ENCODE measurements around the gene GLYR1. TPM values are rescaled to one million over a fixed set of nuclear protein-coding genes. Genes with fewer than 3 reads are reported as not detected.

GLYR1 gene
- total RNA-seq, 1 experiment from 2014 or later = 67.3 TPM

GRCh38 chr16:4795181-4795827 lies 51.8 kb downstream of the GLYR1 start, which contains the start of gene SMIM22:
TSS of gene SMIM22 (plus strand) at chr16:4795369. CDS start at chr16:4795735, 366 bp downstream.
- POLR2A ChIA-PET = interaction anchor here (0.5 kb wide), 1 partner anchor 241 kb away, joined by 3 read pairs; no protein-coding TSS in a partner anchor
- Mint-ChIP-seq H3K27me3 (ENCODE audit: insufficient read depth, unreplicated experiment) (no peaks in the 10 kb centered on the region), H3K9me3 (ENCODE audit: unreplicated experiment) (no peaks in the 10 kb centered on the region), H3K4me3 (ENCODE audit: unreplicated experiment) (no peak within 1 kb of the TSS), H3K36me3 (ENCODE audit: insufficient read depth, unreplicated experiment) (no peaks in the 10 kb centered on the region), H3K27ac (ENCODE audit: low read depth, unreplicated experiment) (no peak within 1 kb of the TSS), H3K4me1 (ENCODE audit: insufficient read depth, unreplicated experiment) (peaks cover under 1% of the 10 kb centered on the region)
- no peak for DNase-seq (ENCODE audit: unreplicated experiment)
- TF ChIP-seq CTCF (IDR thresholded peaks at IDR 0.05; ENCODE audit: unreplicated experiment) = no peak
- CTCF ChIA-PET = no interaction called here
- BruUV-seq (replicated peaks) = no TSS peak
- intact Hi-C loops (cut with micrococcal nuclease) = no loop called here

GRCh38 chr16:4792951-4793513 lies 54.1 kb downstream of the GLYR1 start:
- H3K36me3 Mint-ChIP-seq (ENCODE audit: insufficient read depth, unreplicated experiment) = no peaks in the 10 kb centered on the region
- H3K4me1 Mint-ChIP-seq (ENCODE audit: insufficient read depth, unreplicated experiment) = no peaks in the 10 kb centered on the region
- no peak for DNase-seq (ENCODE audit: unreplicated experiment)
- TF ChIP-seq CTCF (IDR thresholded peaks at IDR 0.05; ENCODE audit: unreplicated experiment) = no peak
- CTCF ChIA-PET = interaction anchor here (0.6 kb wide), 1 partner anchor 163 kb away, joined by 5 read pairs; no protein-coding TSS in a partner anchor
- POLR2A ChIA-PET = interaction anchor here (1.2 kb wide), 1 partner anchor 24 kb away, joined by 4 read pairs; no protein-coding TSS in a partner anchor
- no peak overlapping the region for H3K27ac Mint-ChIP-seq (ENCODE audit: low read depth, unreplicated experiment)
- intact Hi-C loops (cut with micrococcal nuclease) = no loop called here
- no peak overlapping the region for H3K4me3 Mint-ChIP-seq (ENCODE audit: unreplicated experiment)
- no TSS peak for BruUV-seq (replicated peaks)
- no peaks in the 10 kb centered on the region for H3K27me3 Mint-ChIP-seq (ENCODE audit: insufficient read depth, unreplicated experiment)
- no peaks in the 10 kb centered on the region for H3K9me3 Mint-ChIP-seq (ENCODE audit: unreplicated experiment)

GRCh38 chr16:4790871-4791270 lies 56.2 kb downstream of the GLYR1 start:
- Mint-ChIP-seq H3K4me3 (ENCODE audit: unreplicated experiment) (no peak overlapping the region), H3K27ac (ENCODE audit: low read depth, unreplicated experiment) (no peak overlapping the region), H3K27me3 (ENCODE audit: insufficient read depth, unreplicated experiment) (no peaks in the 10 kb centered on the region), H3K36me3 (ENCODE audit: insufficient read depth, unreplicated experiment) (no peaks in the 10 kb centered on the region), H3K9me3 (ENCODE audit: unreplicated experiment) (no peaks in the 10 kb centered on the region), H3K4me1 (ENCODE audit: insufficient read depth, unreplicated experiment) (no peaks in the 10 kb centered on the region)
- ChIA-PET CTCF (interaction anchor here (0.6 kb wide), 1 partner anchor 361 kb away, joined by 3 read pairs; no protein-coding TSS in a partner anchor), POLR2A (interaction anchor here (0.5 kb wide), 2 partner anchors 25 to 55 kb away, joined by 3 to 4 read pairs; no protein-coding TSS in a partner anchor)
- intact Hi-C loops (cut with micrococcal nuclease) = no loop called here
- TF ChIP-seq CTCF (IDR thresholded peaks at IDR 0.05; ENCODE audit: unreplicated experiment) = no peak
- no peak for DNase-seq (ENCODE audit: unreplicated experiment)
- BruUV-seq (replicated peaks) = no TSS peak

GRCh38 chr16:4790261-4790660 lies 56.8 kb downstream of the GLYR1 start:
- H3K4me3 Mint-ChIP-seq (ENCODE audit: unreplicated experiment) = no peak overlapping the region
- H3K27me3 Mint-ChIP-seq (ENCODE audit: insufficient read depth, unreplicated experiment) = no peaks in the 10 kb centered on the region
- ChIA-PET CTCF (interaction anchor here (0.5 to 0.6 kb wide), 3 partner anchors 18 to 360 kb away, joined by 3 to 4 read pairs (median 3); no protein-coding TSS in a partner anchor), POLR2A (no interaction called here)
- H3K4me1 Mint-ChIP-seq (ENCODE audit: insufficient read depth, unreplicated experiment) = no peaks in the 10 kb centered on the region
- no peaks in the 10 kb centered on the region for H3K9me3 Mint-ChIP-seq (ENCODE audit: unreplicated experiment)
- intact Hi-C loops (cut with micrococcal nuclease) = no loop called here
- H3K27ac Mint-ChIP-seq (ENCODE audit: low read depth, unreplicated experiment) = no peak overlapping the region
- H3K36me3 Mint-ChIP-seq (ENCODE audit: insufficient read depth, unreplicated experiment) = no peaks in the 10 kb centered on the region
- TF ChIP-seq CTCF (IDR thresholded peaks at IDR 0.05; ENCODE audit: unreplicated experiment) = no peak
- no peak for DNase-seq (ENCODE audit: unreplicated experiment)
- no TSS peak for BruUV-seq (replicated peaks)

All from MCF 10A (cell line).